WI38 (cell line): ENCODE results near the gene TAMM41.
"Not testable (repeated sequence)": the region's sequence is repeated elsewhere in the genome, so short reads cannot be mapped to it uniquely, and the experiment has no call there.

ENCODE experiments used
- H3K4me3 ChIP-seq: 2 replicates; pipeline ENCODE4 v1.5.1; 2011; ENCODE audit warnings: low read depth, mild to moderate bottlenecking, control low read depth, low read length
- TF ChIP-seq, protein P1 (sequence below): IDR thresholded peaks from 2 replicates; pipeline ENCODE4 v1.5.1; 2012; ENCODE audit warnings: low read depth, mild to moderate bottlenecking, control low read depth, low read length

Gene TAMM41

DNA sequence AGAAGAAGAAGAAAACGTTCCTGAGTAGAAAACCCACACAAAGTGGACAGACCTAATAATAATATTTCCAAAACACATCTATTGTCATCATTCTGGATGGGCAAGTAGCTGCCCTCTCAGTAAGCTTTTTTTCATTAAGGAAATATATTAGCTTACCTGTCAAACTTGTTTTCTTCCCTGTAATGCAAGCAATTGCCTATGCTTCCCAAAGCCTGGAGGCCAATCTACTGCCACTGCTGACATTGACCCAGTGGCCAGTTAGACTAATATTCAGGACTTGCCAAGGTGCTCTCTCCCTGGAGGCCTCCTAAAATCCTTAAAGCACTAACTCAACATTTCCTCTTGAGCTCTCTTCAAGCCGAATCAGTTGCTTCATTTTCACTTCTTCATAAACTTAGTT lies 86.7 kb downstream of the TAMM41 start:
- TF ChIP-seq, protein P1, sequence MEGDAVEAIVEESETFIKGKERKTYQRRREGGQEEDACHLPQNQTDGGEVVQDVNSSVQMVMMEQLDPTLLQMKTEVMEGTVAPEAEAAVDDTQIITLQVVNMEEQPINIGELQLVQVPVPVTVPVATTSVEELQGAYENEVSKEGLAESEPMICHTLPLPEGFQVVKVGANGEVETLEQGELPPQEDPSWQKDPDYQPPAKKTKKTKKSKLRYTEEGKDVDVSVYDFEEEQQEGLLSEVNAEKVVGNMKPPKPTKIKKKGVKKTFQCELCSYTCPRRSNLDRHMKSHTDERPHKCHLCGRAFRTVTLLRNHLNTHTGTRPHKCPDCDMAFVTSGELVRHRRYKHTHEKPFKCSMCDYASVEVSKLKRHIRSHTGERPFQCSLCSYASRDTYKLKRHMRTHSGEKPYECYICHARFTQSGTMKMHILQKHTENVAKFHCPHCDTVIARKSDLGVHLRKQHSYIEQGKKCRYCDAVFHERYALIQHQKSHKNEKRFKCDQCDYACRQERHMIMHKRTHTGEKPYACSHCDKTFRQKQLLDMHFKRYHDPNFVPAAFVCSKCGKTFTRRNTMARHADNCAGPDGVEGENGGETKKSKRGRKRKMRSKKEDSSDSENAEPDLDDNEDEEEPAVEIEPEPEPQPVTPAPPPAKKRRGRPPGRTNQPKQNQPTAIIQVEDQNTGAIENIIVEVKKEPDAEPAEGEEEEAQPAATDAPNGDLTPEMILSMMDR = no peak
- H3K4me3 ChIP-seq = no peak overlapping the region

DNA sequence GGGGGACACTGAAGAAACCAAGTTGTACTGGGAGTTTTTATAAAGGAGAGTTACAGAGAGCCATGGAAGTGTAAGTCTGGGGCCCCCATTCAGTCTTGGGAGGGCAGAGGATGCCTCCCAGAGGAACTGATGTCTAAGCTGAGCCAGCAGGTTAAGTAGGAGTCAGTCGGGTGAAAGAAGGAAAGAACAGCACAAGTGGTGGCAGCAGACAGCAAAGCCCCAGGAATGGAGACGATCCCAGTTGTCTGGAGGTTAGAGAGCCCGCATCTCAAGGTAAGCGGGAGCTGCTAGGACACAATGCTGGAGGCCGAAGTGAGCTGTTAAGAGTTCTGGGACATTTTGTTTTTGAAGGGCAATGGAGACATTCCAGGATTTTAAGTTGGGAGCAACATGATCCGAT lies 88.8 kb downstream of the TAMM41 start:
- H3K4me3 ChIP-seq = no peak overlapping the region
- TF ChIP-seq, protein P1 = no peak

DNA sequence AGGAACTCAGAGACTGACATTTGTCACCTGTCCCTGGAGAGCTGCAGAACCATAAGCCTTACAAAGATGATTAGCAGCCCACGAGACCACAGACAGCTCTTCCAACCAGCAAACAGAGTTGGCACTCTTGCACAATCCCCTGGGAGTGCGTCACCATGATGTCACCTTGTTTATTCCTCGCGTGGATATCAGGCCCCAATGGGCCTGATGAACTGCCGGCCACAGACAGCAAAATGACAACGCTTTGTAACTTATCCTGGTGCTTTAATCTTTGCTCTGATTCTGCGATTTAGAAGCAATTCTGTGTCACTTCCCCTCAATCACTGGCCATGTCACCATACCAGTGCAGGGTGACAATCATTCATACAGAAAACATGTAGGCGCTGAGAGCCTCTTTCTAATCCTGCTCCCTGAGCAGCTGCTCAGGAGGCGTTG lies 89.2 kb downstream of the TAMM41 start:
- no peak overlapping the region for H3K4me3 ChIP-seq
- TF ChIP-seq, protein P1 = no peak

DNA sequence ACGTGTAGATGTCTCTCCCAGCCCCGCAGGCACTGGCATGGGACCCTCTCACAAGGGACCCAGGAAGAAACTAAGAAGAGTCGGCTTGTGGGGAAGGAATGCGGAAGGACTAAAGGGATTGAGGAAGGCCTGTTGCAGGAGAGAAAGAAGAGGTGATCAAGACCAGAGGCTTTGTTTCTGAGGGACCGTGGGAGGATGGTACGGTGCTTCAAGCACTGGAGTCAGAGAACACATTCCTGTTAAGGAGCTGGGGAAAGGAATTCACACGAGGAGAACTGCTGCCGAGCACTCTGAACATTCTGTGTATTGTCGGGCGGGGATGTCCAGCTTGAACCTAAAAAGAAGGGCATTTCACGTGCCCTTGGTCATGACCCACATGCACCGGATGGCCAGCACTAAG lies 91.4 kb downstream of the TAMM41 start:
- TF ChIP-seq, protein P1 = no peak
- no peak overlapping the region for H3K4me3 ChIP-seq

DNA sequence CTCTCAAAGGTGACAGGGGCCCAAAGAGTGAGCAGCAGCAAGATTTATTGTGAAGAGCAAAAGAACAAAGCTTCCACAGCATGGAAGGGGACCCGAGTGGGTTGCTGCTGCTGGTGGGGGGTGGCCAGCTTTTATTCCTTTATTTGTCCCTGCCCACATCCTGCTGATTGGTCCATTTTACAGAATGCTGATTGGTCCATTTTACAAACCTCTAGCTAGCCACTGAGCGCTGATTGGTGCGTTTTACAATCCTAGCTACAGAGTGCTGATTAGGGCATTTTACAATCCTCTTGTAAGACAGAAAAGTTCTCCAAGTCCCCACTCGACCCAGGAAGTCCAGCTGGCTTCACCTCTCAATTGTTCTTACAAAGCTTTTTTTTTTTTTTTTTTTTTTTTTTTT lies 94.4 kb downstream of the TAMM41 start:
- H3K4me3 ChIP-seq = not testable (repeated sequence)

DNA sequence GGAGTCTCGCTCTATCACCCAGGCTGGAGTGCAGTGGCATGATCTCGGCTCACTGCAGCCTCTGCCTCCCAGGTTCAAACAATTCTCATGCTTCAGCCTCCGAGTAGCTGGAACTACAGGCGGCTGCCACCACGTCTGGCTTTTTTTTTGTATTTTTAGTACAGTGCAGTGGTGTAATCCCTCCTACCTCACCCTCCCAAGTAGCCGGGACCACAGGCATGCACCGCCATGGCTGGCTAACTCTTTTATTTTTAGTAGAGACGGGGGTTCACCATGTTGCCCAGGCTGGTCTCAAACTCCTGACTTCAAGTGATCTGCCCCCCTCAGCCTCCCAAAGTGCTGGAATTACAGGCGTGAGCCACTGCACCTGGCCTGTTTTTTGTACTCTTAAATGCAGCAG lies 98.4 kb downstream of the TAMM41 start:
- H3K4me3 ChIP-seq = not testable (repeated sequence)
